NT2/D1 (cell line): ENCODE measurements around the gene RAP1B.
"Not testable (repeated sequence)": the region's sequence is repeated elsewhere in the genome, so short reads cannot be mapped to it uniquely, and the experiment has no call there.

Source experiments
- SUZ12 ChIP-seq: IDR thresholded peaks from 2 replicates; pipeline ENCODE4 v1.6.1; 2011; ENCODE audit not compliant: insufficient read length, insufficient read depth; ENCODE audit errors: extremely low read depth
- YY1 ChIP-seq: IDR thresholded peaks from 2 replicates; pipeline ENCODE4 v1.6.1; 2011; ENCODE audit not compliant: insufficient read length, insufficient read depth

DNA sequence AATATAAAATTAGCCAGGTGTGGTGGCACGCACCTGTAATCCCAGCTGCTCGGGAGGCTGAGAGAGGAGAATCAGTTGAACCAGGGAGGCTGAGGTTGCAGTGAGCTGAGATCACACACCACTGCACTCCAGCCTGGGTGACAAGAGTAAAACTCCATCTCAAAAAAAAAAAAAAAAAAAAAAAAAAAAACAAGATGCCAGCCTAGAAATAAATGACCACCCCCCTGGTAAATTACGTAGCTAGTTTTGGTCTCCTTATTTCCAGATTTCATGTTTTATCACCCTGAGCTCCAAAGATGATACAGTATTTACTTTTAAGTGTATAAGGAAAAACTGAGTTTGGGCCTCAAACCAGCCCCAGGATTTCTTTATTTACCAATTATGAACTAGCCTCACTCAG is 26.7 kb downstream of the RAP1B start:
- not testable (repeated sequence) for TF ChIP-seq SUZ12, YY1
